Loucy (cell line): ENCODE results near the gene TEX26.

Experiments
- CTCF ChIP-seq: fragments of 200-600 bp; sonication (generic); conservative IDR thresholded peaks from 2 replicates; pipeline ENCODE4 v1.5.1; 2014; ENCODE audit warnings: mild to moderate bottlenecking, antibody characterized with exemption, low read length
- EZH2phosphoT487 ChIP-seq: fragments of 200-600 bp; IDR thresholded peaks from 2 replicates; pipeline ENCODE4 v1.6.1; 2018; ENCODE audit warnings: antibody characterized with exemption, mild to moderate bottlenecking, moderate library complexity, borderline replicate concordance

- TF ChIP-seq CTCF (no peak), EZH2phosphoT487 (no peak)
These were observed 24.0 kb upstream of the TEX26 start for GRCh38 chr13:30908416-30908980.
